Heart left ventricle (tissue), 16 donors: ENCODE data around the gene AIMP1. TPM values are rescaled to one million over a fixed set of nuclear protein-coding genes. Genes with fewer than 3 reads are reported as not detected.
A peak's percentile ranks its signal among the peaks of the same experiment; 100 is the strongest.

Experiments used
- ATAC-seq, 4 donors: fragments of 200-7000 bp; cut with Tn5 transposase; one replicate each; pipeline ENCODE4 v1.9.1; 2020 to 2022; ENCODE audit warnings: moderate library complexity in 4 of 4, mild to moderate bottlenecking in 3 of 4, moderate number of reproducible peaks in 1 of 4
- DNase-seq, 5 donors: peaks; one replicate each; pipeline ENCODE4 v3.0.0-alpha.2; 2020
- H3K27ac ChIP-seq, 12 donors: fragments of 200-600 bp; sonication (generic) in 4 of 12; one replicate each; pipeline versions ENCODE4 v1.5.0 to v1.8.0; 2016 to 2022; ENCODE audit warnings: mild to moderate bottlenecking in 2 of 12
- H3K27me3 ChIP-seq, 9 donors: fragments of 200-600 bp; sonication (generic) in 2 of 9; one replicate each; pipeline versions ENCODE4 v1.5.1 to v1.8.0; 2016 to 2022; ENCODE audit warnings: mild to moderate bottlenecking in 3 of 9
- H3K36me3 ChIP-seq, 9 donors: fragments of 200-600 bp; sonication (generic) in 2 of 9; one replicate each; pipeline versions ENCODE4 v1.5.0 to v1.8.0; 2018 to 2022; ENCODE audit warnings: mild to moderate bottlenecking in 2 of 9
- H3K4me1 ChIP-seq, 12 donors: fragments of 200-600 bp; sonication (generic) in 4 of 12; one replicate each; pipeline versions ENCODE4 v1.5.0 to v1.8.0; 2016 to 2022; ENCODE audit warnings: mild to moderate bottlenecking in 3 of 12
- H3K4me3 ChIP-seq, 12 donors: fragments of 200-600 bp; sonication (generic) in 4 of 12; one replicate each; pipeline versions ENCODE4 v1.5.0 to v1.8.0; 2017 to 2022; ENCODE audit warnings: mild to moderate bottlenecking in 9 of 12, moderate library complexity in 4 of 12
- H3K9me3 ChIP-seq, 12 donors: fragments of 200-600 bp; sonication (generic) in 4 of 12; one replicate each; pipeline versions ENCODE4 v1.5.0 to v1.8.0; 2016 to 2022; ENCODE audit warnings: mild to moderate bottlenecking in 1 of 12
- CTCF ChIP-seq, 12 donors: fragments of 200-600 bp; sonication (generic) in 4 of 12; IDR thresholded peaks; one replicate each; pipeline versions ENCODE4 v1.5.0 to v1.8.0; 2018 to 2022; ENCODE audit warnings: antibody characterized with exemption in 12 of 12, mild to moderate bottlenecking in 5 of 12
- POLR2A ChIP-seq, 2 donors: fragments of 450-650 bp; IDR thresholded peaks; one replicate each; pipeline ENCODE4 v1.6.1; 2017; ENCODE audit warnings: antibody characterized with exemption in 2 of 2, mild to moderate bottlenecking in 2 of 2, moderate library complexity in 2 of 2
- WGBS, 4 donors: extraction: QIAGEN DNeasy Blood & Tissue Kit in 2 of 4; methylation state at CpG; one replicate each; pipeline versions ENCODE4 v1.1.5 to v1.1.7; 2013 to 2018; 5-methylcytosine and 5-hydroxymethylcytosine counted together
- intact Hi-C, 10 donors: fragments of 100-400 bp; cut with DNase I; formaldehyde crosslinking; loops; one replicate each; pipeline versions ENCODE4 v1.11.1 to v1.14.2; 2022
- polyA plus RNA-seq, 2 donors: library from polyadenylated mRNA; stranded (reverse); fragments of 200-250 nt; gene quantifications; one replicate each; pipeline ENCODE4 v1.2.3, GENCODE V29; 2013
- total RNA-seq, 9 donors: library from RNA; depleted of rRNA in 2 of 9; stranded (reverse); fragments of >200 nt in 2 of 9; fragmentation: NEBNext Ultra II Directional in 3 of 9; extraction: Animal tissue kit (Norgen Biotek cat#: 25700) in 3 of 9; gene quantifications; one replicate each; pipeline versions ENCODE4 v1.1.0 to v1.2.4, GENCODE V29; 2016 to 2023
- donor health status: ischemic (EF 13 %, LVEDD 7.1; RV severe dilation, severe dysfunction).
- donor health status: healthy with polysubstance abuse.
- donor health status: DM: no; HTN: yes; CAD: no.
- donor health status: DM: no; HTN: no; CAD: no.
- donor health status: ischemic (EF 25% LVEDD 6.9; RV normal size, moderate dysfunction).
- donor health status: ischemic (EF 25% LVEDD 5.7; RV mildly dilated, moderate dysfunction).
- donor health status: healthy.
- donor health status: DM: yes; HTN: yes; CAD: no.
- donor health status: ischemic (EF 35%, LVEDD 5.7; RV mildly dilated, moderate dysfunction).
- donor health status: nonischemic (EF 11% LVEDD 7.7; RV severe dilation, severe dysfunction).
- donor health status: DM: yes; HTN: yes; CAD: no.
- donor health status: PGD.
- donor health status: ischemic (EF 29% LVEDD 5.4; RV normal size, mild dysfunction).
- donor health status: nonischemic (EF 23%, LVEDD 6.1; RV moderate dilation, normal function).

AIMP1 gene
- total and polyA plus RNA-seq, 11 donors: 15.6 to 37.7 (median 29.4) TPM

GRCh38 chr4:106306561-106306960 lies 9.8 kb upstream of the AIMP1 start:
- Histone ChIP-seq H3K4me3 (no peak overlapping the region), H3K36me3 (peaks cover 0 to 41% (median 18%) of the 10 kb centered on the region in 9 donors), H3K9me3 (no peaks in the 10 kb centered on the region), H3K4me1 (peaks cover 0 to 3% (median 0%) of the 10 kb centered on the region in 12 donors), H3K27ac (no peak overlapping the region), H3K27me3 (no peaks in the 10 kb centered on the region)
- intact Hi-C loops: no loop called here
- ATAC-seq: no peak
- DNase-seq: no peak
- TF ChIP-seq POLR2A (IDR thresholded peaks at IDR 0.05): no peak
- TF ChIP-seq CTCF (IDR thresholded peaks at IDR 0.05): no peak

- ATAC-seq (no peak), DNase-seq (no peak)
- Histone ChIP-seq H3K36me3 (peaks cover 0 to 15% (median 12%) of the 10 kb centered on the region in 9 donors), H3K27me3 (no peaks in the 10 kb centered on the region), H3K4me3 (no peak overlapping the region), H3K9me3 (no peaks in the 10 kb centered on the region), H3K4me1 (peaks cover 0 to 30% (median 18%) of the 10 kb centered on the region in 12 donors), H3K27ac (no peak overlapping the region)
- no peak for TF ChIP-seq POLR2A (IDR thresholded peaks at IDR 0.05)
- TF ChIP-seq CTCF (IDR thresholded peaks at IDR 0.05): no peak
- WGBS, 4 donors: 75 to 85% (median 81%) methylated on average over 1 of the region's 1 CpG
- intact Hi-C loops: no loop called here
Observed at GRCh38 chr4:106312377-106312776, 4.0 kb upstream of the AIMP1 start.

GRCh38 chr4:106312997-106313522 lies 3.3 kb upstream of the AIMP1 start:
- Histone ChIP-seq H3K9me3 (no peaks in the 10 kb centered on the region), H3K36me3 (peaks cover 0 to 8% (median 7%) of the 10 kb centered on the region in 9 donors), H3K4me1 (peaks cover 0 to 36% (median 25%) of the 10 kb centered on the region in 12 donors), H3K4me3 (no peak overlapping the region), H3K27ac (no peak overlapping the region), H3K27me3 (no peaks in the 10 kb centered on the region)
- no peak for DNase-seq
- intact Hi-C loops: no loop called here
- TF ChIP-seq POLR2A (IDR thresholded peaks at IDR 0.05) (no peak), CTCF (IDR thresholded peaks at IDR 0.05) (no peak)
- ATAC-seq: no peak
- 82 to 85% (median 83%) methylated on average over 3 of the region's 3 CpGs for WGBS, 4 donors

GRCh38 chr4:106314960-106315359 lies 1.4 kb upstream of the AIMP1 start:
- Histone ChIP-seq H3K36me3 (no peaks in the 10 kb centered on the region), H3K4me1 (peaks cover 0 to 48% (median 30%) of the 10 kb centered on the region in 12 donors), H3K9me3 (no peaks in the 10 kb centered on the region), H3K27me3 (no peaks in the 10 kb centered on the region), H3K27ac (peak overlapping the region in 3 of 12 donors; percentile 93 to 98 (median 94)), H3K4me3 (peak overlapping the region in 10 of 12 donors; percentile 58 to 95 (median 84))
- no peak for ATAC-seq
- TF ChIP-seq POLR2A (IDR thresholded peaks at IDR 0.05) (no peak), CTCF (IDR thresholded peaks at IDR 0.05) (no peak)
- 34 to 45% (median 39%) methylated on average over 6 of the region's 6 CpGs for WGBS, 4 donors
- intact Hi-C loops: no loop called here
- DNase-seq: no peak
